GM19328 (cell line): Measurements from ENCODE around the gene CIDEB.

ENCODE experiments used
- ATAC-seq: cut with Tn5 transposase; IDR thresholded peaks from one replicate; pipeline ENCODE4 v1.9.1; 2021; ENCODE audit warnings: mild to moderate bottlenecking, moderate library complexity; ENCODE audit not compliant: unreplicated experiment

The CIDEB gene

GRCh38 chr14:24312736-24313507, 5.1 kb upstream of the CIDEB start:
- ATAC-seq: no peak

DNA sequence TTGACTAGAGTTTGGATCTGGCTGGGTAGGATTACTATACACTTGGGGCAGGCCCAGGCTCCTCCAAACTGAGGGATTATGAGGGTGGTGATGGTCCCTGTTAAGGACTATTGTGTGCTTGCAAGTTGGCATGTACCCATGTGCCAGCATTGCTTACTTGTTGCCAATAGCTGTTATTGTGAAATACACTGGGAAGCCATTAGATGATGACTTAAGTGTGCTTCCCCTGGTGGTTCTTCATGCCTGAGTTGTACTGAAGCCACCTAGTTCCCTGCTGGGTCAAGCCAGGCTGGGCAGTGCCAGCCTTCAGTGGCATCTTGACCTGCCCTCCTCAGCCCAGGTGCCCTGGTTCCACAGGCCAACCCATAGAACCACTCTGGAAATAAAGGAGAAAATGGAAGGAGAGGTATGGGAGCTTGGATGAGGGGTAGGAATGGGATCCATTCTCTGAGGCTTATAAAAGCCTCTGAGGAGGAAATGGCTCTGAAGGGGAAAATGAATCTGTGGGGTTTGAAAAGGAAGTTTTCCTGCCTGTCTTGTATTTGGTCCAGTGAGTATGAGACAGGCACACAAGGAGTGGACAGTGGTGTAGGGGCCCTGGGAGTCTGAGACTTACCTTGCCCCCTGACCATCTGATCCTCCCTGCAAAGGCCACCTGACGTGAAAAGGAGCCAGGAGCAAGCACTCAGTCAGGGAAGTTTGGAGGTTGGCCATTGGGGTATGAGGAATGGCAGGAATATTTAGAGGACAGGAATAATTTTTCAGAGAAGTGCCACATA, 4.2 kb upstream of the CIDEB start:
- ATAC-seq: no peak

GRCh38 chr14:24310646-24311604, 3.1 kb upstream of the CIDEB start, which contains the start of gene LTB4R:
Gene LTB4R (plus strand): TSS chr14:24311502. CDS start chr14:24315652, 4,150 bp downstream.
- peak; percentile 43 for ATAC-seq

DNA sequence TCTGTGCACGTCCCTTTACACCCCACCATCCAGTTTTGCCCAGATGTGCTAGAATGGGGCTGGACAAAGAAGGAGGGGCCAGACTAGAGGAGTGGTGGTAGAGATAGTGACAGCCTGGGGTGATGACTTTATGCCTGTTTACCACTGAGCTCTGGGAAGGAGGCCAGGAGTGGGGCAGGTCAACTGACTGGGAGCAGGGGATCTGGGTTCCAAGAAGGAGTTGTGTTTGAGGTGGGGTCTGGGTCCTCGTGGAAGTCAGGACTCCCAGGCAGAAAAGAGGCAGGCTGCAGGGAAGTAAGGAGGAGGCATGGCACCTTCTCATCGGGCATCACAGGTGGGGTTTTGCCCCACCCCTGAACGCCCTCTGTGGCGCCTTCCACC, 2.5 kb upstream of the CIDEB start:
- no peak for ATAC-seq

GRCh38 chr14:24309538-24310264, 1.9 kb upstream of the CIDEB start, which contains the start of gene LTB4R2:
Gene LTB4R2 (plus strand): TSS chr14:24310140. CDS start chr14:24310665, 525 bp downstream.
- no peak for ATAC-seq

DNA sequence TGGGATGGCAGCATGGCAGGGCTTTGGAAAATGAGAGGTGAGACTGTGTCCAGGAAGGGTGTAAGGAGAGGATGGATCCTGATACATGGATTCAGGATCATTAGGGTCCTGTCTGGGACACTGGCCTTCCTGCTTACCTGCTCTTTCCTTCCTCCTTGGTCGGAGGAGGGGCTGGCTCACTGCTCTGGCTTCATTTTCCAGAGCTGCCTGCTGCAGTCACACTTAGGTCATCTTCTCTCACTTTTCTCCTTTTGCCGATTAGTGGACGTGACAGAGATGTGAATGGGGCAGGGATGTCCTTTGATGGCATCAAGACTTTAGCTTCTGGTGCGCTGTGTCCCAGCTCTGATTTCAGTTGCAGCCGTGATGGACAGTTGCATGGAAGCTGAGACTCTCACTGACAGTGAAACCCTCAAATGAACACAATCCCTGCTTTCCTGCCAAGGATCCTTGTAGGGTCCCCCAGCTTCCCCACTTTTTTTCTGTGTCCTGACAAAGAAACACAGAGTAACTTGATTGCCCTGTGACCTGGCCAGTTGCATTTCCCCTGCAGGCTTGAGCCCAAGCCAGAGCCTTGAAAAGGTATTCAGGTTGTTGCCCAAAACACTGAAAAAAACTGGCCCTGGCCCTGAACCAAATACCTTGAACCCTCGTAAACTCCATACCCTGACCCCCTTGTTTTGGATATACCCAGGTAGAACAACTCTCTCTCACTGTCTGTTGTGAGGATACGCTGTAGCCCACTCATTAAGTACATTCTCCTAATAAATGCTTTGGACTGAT, 756 bp upstream of the CIDEB start:
- ATAC-seq: no peak

- ATAC-seq: no peak
Observed at GRCh38 chr14:24307156-24307574, 612 bp downstream of the CIDEB start.

- ATAC-seq: no peak
Observed at GRCh38 chr14:24304019-24304387, 3.8 kb downstream of the CIDEB start.

GRCh38 chr14:24300326-24300980, 7.3 kb downstream of the CIDEB start:
- no peak for ATAC-seq

DNA sequence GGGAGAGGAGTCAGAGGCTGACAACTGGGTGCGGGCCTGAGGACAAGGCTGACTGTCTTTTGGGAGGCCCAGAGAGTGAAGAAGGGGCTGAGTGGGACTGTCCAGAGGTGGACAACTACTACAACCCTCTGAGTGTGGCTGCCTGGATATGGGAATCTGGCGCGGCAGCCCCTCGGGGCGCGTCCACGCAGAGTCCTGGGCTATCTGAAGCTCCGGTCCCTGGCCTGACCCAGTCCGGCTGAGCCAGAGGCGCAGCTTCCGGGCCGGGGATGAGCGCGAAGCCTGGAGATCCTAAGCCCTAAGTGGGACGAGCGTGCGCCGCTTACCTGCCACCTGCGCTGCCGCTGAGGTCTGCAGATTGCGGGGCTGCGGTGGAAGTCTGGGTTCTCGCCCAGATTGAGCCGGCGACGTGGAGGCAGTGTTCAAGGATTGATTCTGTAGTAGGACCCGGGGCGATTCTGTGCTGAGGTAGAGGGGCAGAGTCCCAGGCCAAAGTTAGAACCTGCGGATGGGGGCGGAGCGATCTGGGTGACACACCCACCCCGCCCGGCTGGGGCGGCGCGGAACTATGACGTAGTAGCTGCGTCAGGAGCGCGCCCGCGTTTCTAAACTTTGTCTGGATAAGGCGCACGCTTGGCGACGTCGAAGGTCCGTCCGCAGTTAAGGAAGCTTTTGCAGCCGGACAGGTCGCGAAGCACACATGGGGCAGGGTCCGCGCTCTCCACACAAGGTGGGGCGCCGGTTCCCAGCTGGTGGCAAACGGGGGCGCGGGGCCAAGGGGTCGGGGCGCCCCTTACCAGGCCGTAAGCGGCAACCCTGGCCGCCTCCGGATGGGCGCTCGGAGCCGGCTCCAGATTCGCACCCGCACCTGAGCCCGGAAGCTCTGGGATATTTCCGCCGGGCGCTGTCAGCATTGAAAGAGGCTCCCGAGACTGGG, 8.3 kb downstream of the CIDEB start, which contains the start of the genes DHRS1 and NOP9:
DHRS1 (minus strand) TSS at position 526 of the 937 bp plus-strand sequence. CDS start 674 bp downstream, outside the sequence.
NOP9 (plus strand) TSS at position 596 of the 937 bp plus-strand sequence; CDS start at position 701, 105 bp downstream.
- ATAC-seq: peak; percentile 53

DNA sequence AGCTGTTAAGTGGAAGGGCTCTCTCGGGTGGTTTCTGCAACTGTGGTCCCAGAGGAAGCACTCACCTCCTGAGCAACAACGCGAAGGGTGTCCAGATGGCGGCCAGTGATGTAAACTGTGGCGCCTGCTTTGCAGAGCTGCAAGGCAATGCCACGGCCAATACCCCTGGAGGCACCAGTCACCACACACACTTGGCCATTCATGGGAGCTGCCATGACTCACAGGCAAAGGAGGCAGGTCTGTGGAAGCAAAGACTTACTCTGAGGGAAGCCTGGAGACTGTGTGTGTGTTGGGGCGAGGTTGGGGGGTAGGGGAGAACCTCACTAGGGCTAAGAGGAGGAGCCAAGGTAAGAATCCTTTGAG, 8.9 kb downstream of the CIDEB start:
- no peak for ATAC-seq

DNA sequence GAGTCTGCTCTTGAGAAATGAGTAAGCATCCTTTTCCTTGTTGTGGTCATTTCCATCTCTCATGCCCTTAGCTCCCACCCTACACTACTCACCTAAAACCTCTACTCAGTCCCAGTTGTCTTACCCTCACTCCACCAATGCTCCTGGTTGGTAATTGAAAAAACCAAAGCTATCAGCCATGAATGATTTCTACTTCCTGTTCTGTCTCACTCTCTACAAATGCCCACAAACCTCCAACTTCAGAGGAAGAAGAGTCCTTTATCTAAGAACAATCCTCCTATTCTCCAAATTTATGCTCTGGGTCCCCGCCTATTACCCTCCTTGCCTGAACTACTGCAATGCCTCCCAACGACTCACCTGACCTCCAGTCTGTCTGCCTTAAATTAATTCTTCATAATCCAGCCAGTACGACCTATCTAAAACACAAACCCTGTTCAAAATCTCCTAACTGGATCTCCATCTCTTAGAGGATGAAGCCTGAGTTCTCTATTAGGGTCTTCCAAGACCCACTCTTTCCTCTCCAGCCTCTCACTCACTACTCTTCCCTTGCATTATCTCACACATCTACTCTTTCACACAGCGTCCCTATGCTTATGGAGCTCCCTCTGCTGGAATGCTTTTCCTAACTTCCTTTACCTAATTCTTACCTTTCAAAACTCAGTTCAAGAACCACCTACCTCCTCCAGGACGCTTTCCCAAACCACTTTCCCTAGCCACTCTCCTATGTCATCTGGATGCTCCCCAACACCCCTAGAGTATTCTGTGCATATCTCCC, 10.4 kb downstream of the CIDEB start:
- peak; percentile 10 for ATAC-seq

DNA sequence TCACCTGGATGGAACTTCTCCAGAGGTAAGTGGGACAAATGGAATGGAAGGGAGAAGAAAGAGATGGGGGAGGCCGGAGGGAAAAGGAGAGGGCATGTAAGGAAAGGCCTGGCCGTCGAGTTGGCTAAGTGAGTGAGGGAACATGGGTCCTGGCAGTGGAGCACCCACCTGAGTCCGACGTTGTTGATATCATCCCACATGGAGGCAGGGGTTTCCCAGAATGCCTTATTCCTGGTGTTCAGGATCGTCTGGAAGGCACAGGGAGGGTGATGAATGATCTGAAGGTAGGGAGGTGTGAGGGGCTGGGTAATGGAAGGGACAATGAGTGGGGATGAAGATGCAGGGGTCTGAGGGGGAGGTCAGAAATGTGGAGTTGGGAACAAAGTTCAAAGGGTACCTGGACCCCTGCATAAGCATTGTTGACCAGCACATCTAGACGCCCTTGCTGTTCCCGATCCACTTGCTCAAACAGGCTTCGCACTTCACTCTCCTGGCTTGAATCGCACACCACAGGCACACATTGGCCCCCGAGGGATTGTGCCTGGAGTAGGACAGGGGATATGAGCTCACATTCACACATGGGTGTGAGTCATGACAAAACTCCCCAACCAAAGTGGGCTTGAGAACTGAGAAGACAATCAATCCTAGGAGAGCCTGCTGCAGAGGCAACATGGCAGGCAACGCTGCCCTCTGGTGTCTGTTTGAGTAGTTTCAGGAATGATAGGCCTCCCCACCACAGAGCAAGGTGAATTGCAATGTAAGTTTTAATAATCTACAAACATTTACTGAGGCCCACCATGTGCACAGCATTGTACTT, 11.2 kb downstream of the CIDEB start:
- peak; percentile 47 for ATAC-seq

- ATAC-seq: no peak
Observed at GRCh38 chr14:24293525-24293924, 14.3 kb downstream of the CIDEB start.

DNA sequence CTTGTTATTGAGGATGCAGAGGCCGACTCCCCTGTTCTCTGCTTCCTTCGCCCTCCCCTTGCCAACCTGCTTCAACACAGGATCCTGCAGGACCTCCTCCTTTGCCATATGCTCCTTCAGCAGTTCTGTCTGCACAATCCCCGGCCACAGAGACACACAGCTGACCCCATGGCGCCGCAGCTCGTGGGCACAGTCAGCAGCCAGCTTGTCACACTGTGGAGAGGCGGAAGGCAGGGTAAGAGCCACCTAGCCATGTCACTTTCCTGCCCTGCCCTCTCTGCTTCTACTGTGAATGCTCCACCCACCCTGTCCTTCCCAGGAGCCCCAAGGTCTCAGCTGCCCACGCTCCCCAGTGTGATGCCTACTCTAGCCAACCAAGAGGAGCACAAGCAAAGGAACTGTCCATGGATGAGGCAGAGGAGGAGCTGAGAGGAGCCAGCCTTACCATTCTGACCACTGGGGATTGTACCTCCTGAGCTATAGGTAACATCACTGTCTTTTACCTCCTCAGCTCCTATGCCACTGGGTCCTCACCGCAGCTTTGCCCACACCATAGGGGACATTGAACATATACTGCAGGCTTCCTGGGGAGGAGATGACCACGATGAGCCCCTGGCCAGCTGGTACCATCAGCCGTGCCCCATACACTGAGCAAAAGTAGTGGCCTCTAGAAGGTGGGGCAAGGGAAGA, 15.5 kb downstream of the CIDEB start:
- no peak for ATAC-seq
